ENCODE data around the gene RNF17. TPM values are rescaled to one million over a fixed set of nuclear protein-coding genes. Genes with fewer than 3 reads are reported as not detected.

RNF17 gene
- total and polyA plus RNA-seq, 2 of the 8 experiments (the other 6 are each of a cell fraction or from before 2014, with no cell fraction given): not detected

GRCh38 chr13:24896061-24896460 is 132.1 kb downstream of the RNF17 start:
- no peak for FAIRE-seq
- no peak overlapping the region for H2BK120ac ChIP-seq (replicated peaks; ENCODE audit: low read depth, low read length)

More at GRCh38 chr13:24896061-24896460, 132.1 kb downstream of the RNF17 start:
- Histone ChIP-seq H3K27me3 (replicated peaks in 1 of 4; ENCODE audit: control insufficient read depth in 3 of 4, extremely low read depth in 1 of 4, insufficient read depth in 3 of 4, low read length in 3 of 4) (no peaks in the 10 kb centered on the region), H3K56ac (replicated peaks; ENCODE audit: insufficient read length, low read depth, low read length) (no peak overlapping the region), H2AFZ (ENCODE audit: low read length) (no peak overlapping the region), H3K9me3 (ENCODE audit: insufficient read depth in 2 of 2, low read depth in 1 of 2, low read length in 1 of 2) (no peaks in the 10 kb centered on the region), H3K14ac (ENCODE audit: insufficient read length) (no peak overlapping the region), H3K36me3 (ENCODE audit: control insufficient read depth in 2 of 4, insufficient read depth in 4 of 4, low read length in 3 of 4) (peaks cover 0 to 40% (median 15%) of the 10 kb centered on the region in 4 experiments; a peak in 6 of 8 replicates), H2BK15ac (ENCODE audit: low read length) (no peak overlapping the region), H4K8ac (ENCODE audit: extremely low read depth, insufficient read depth, low read length) (no peak overlapping the region), H3K4me1 (replicated peaks in 1 of 4; ENCODE audit: control insufficient read depth in 3 of 4, insufficient read depth in 4 of 4, low read length in 3 of 4) (no peaks in the 10 kb centered on the region), H3K9ac (replicated peaks in 1 of 4; ENCODE audit: extremely low read depth in 1 of 4, low read depth in 3 of 4, low read length in 3 of 4) (no peak overlapping the region), H3K79me1 (ENCODE audit: low read depth, low read length) (no peaks in the 10 kb centered on the region), H4K91ac (replicated peaks; ENCODE audit: insufficient read length, low read length) (no peak overlapping the region), H3K79me2 (ENCODE audit: control insufficient read depth in 1 of 2, insufficient read depth in 2 of 2, low read length in 2 of 2) (no peaks in the 10 kb centered on the region), H3K27ac (ENCODE audit: low read depth, low read length) (no peak overlapping the region), H4K20me1 (replicated peaks in 1 of 2; ENCODE audit: control insufficient read depth in 1 of 2, insufficient read depth in 2 of 2, low read length in 2 of 2) (peaks cover 2 to 10% of the 10 kb centered on the region in 2 experiments), H3K23ac (ENCODE audit: insufficient read length) (no peak overlapping the region), H2AK5ac (ENCODE audit: low read depth, low read length) (no peak overlapping the region), H2BK12ac (ENCODE audit: low read depth, low read length) (no peak overlapping the region), H3K23me2 (ENCODE audit: low read depth, low read length) (no peaks in the 10 kb centered on the region), H2BK5ac (ENCODE audit: low read depth, low read length) (no peak overlapping the region), H3K4ac (replicated peaks; ENCODE audit: insufficient read length, low read depth, low read length) (no peak overlapping the region), H4K5ac (ENCODE audit: insufficient read length, low read depth, low read length) (no peak overlapping the region), H3K4me3 (ENCODE audit: extremely low read depth in 1 of 4, insufficient read depth in 2 of 4, low read depth in 3 of 4, low read length in 4 of 4) (no peak overlapping the region), H3K18ac (ENCODE audit: extremely low read depth, low read length) (no peak overlapping the region), H3K4me2 (ENCODE audit: insufficient read depth in 1 of 2, low read depth in 2 of 2, low read length in 2 of 2) (no peak overlapping the region), H2BK20ac (ENCODE audit: low read length) (no peak overlapping the region)
- WGBS, 2 experiments (ENCODE audit: extremely low coverage in 1 of 2, insufficient coverage in 1 of 2, insufficient read length in 1 of 2, insufficient replicate concordance in 2 of 2, low coverage in 1 of 2, low lambda C conversion rate in 2 of 2, missing lambda C conversion rate in 1 of 2): 90% methylated on average over 5 of the region's 5 CpGs; no CpG with 5 or more reads in 1 of the 2 experiments
- ChIA-PET CTCF (ENCODE audit: partially characterized antibody) (no interaction called here), POLR2A (ENCODE audit: partially characterized antibody) (no interaction called here)
- TF ChIP-seq TEAD4 (IDR thresholded peaks at IDR 0.05; ENCODE audit: low read depth, low read length) (no peak), MAX (IDR thresholded peaks at IDR 0.05) (no peak), POLR2A (IDR thresholded peaks at IDR 0.05; ENCODE audit: control extremely low read depth in 1 of 2, low read depth in 2 of 2, low read length in 2 of 2) (no peak), JUND (IDR thresholded peaks at IDR 0.05; ENCODE audit: low read length) (no peak), SIRT6 (IDR thresholded peaks at IDR 0.05; ENCODE audit: low read length) (no peak), RNF2 (IDR thresholded peaks at IDR 0.05; ENCODE audit: borderline replicate concordance, low read depth, low read length, missing control alignments, poor library complexity, severe bottlenecking) (no peak), BCL11A (IDR thresholded peaks at IDR 0.05; ENCODE audit: low read depth in 2 of 2, low read length in 2 of 2) (no peak), HDAC6 (IDR thresholded peaks at IDR 0.05; ENCODE audit: low read depth, low read length) (no peak), TBP (IDR thresholded peaks at IDR 0.05; ENCODE audit: low read depth, low read length) (no peak), NANOG (IDR thresholded peaks at IDR 0.05; ENCODE audit: insufficient read depth, low read depth, low read length, poor library complexity, severe bottlenecking) (no peak), KDM4A (IDR thresholded peaks at IDR 0.05; ENCODE audit: low read depth, low read length, severe bottlenecking) (no peak), SAP30 (IDR thresholded peaks at IDR 0.05; ENCODE audit: insufficient read depth, insufficient replicate concordance, low read length) (no peak)
- DNase-seq (ENCODE audit: low read depth in 1 of 2, low spot score in 2 of 2): no peak
